SK-N-SH treated with all-trans-retinoic acid at 6 μM for 48 hours (cell line): ENCODE measurements around the gene NMT1.

Source experiments
- ATAC-seq: fragments of 200-7000 bp; cut with Tn5 transposase; 3 replicates; pipeline ENCODE4 v1.9.1; 2020; ENCODE audit warnings: mild to moderate bottlenecking, moderate library complexity
- ARNTL ChIP-seq: fragments of 450-650 bp; formaldehyde crosslinking; IDR thresholded peaks from 2 replicates; pipeline ENCODE4 v1.5.0; 2020; ENCODE audit warnings: low read depth, mild to moderate bottlenecking, moderate library complexity, borderline replicate concordance
- BACH2 ChIP-seq: fragments of 250-450 bp; sonication (Bioruptor Pico); IDR thresholded peaks from 2 replicates; pipeline ENCODE4 v1.9.0; 2021; ENCODE audit warnings: mild to moderate bottlenecking, borderline replicate concordance
- CSDC2 ChIP-seq: fragments of 250-450 bp; sonication (Bioruptor Pico); IDR thresholded peaks from 2 replicates; pipeline ENCODE4 v1.5.0; 2020; ENCODE audit warnings: mild to moderate bottlenecking, moderate library complexity
- CSRNP3 ChIP-seq: fragments of 250-450 bp; sonication (Bioruptor Pico); IDR thresholded peaks from 2 replicates; pipeline ENCODE4 v1.5.1; 2021; ENCODE audit warnings: mild to moderate bottlenecking, moderate library complexity
- ESRRG ChIP-seq: fragments of 250-450 bp; sonication (Bioruptor Pico); IDR thresholded peaks from 2 replicates; pipeline ENCODE4 v1.6.1; 2021; ENCODE audit warnings: mild to moderate bottlenecking
- GLIS3 ChIP-seq: fragments of 250-450 bp; sonication (Bioruptor Pico); IDR thresholded peaks from 2 replicates; pipeline ENCODE4 v1.5.0; 2020; ENCODE audit warnings: mild to moderate bottlenecking, moderate library complexity
- ISL1 ChIP-seq: fragments of 250-450 bp; sonication (Bioruptor Pico); IDR thresholded peaks from 2 replicates; pipeline ENCODE4 v2.1.2; 2022; ENCODE audit warnings: mild to moderate bottlenecking, moderate library complexity
- OSR1 ChIP-seq: fragments of 250-450 bp; sonication (Bioruptor Pico); IDR thresholded peaks from 2 replicates; pipeline ENCODE4 v1.8.0; 2022; ENCODE audit warnings: moderate library complexity, mild to moderate bottlenecking, inconsistent platforms
- PATZ1 ChIP-seq: fragments of 250-450 bp; sonication (Bioruptor Pico); IDR thresholded peaks from 2 replicates; pipeline ENCODE4 v1.8.0; 2020; ENCODE audit warnings: mild to moderate bottlenecking, moderate library complexity, borderline replicate concordance
- POU6F1 ChIP-seq: fragments of 250-450 bp; sonication (Bioruptor Pico); IDR thresholded peaks from 2 replicates; pipeline ENCODE4 v1.8.0; 2021; ENCODE audit warnings: low read depth, mild to moderate bottlenecking, moderate library complexity, borderline replicate concordance
- PPARA ChIP-seq: fragments of 250-450 bp; sonication (Bioruptor Pico); IDR thresholded peaks from 2 replicates; pipeline ENCODE4 v1.5.0; 2020; ENCODE audit warnings: mild to moderate bottlenecking, borderline replicate concordance
- RARB ChIP-seq: fragments of 250-450 bp; sonication (Bioruptor Pico); IDR thresholded peaks from 2 replicates; pipeline ENCODE4 v1.8.0; 2021; ENCODE audit warnings: mild to moderate bottlenecking, moderate library complexity
- SNAI2 ChIP-seq: fragments of 250-450 bp; sonication (Bioruptor Pico); IDR thresholded peaks from 2 replicates; pipeline ENCODE4 v1.5.0; 2020; ENCODE audit warnings: mild to moderate bottlenecking, moderate library complexity
- TCF4 ChIP-seq: fragments of 250-450 bp; sonication (Bioruptor Pico); IDR thresholded peaks from 2 replicates; pipeline ENCODE4 v1.8.0; 2021; ENCODE audit warnings: mild to moderate bottlenecking, moderate library complexity, borderline replicate concordance
- TOX ChIP-seq: fragments of 250-450 bp; sonication (Bioruptor Pico); IDR thresholded peaks from 2 replicates; pipeline ENCODE4 v1.8.0; 2021; ENCODE audit warnings: mild to moderate bottlenecking, moderate library complexity, borderline replicate concordance
- TSHZ2 ChIP-seq: fragments of 250-450 bp; sonication (Bioruptor Pico); IDR thresholded peaks from 2 replicates; pipeline ENCODE4 v1.5.0; 2020; ENCODE audit warnings: mild to moderate bottlenecking, moderate library complexity
- ZC3H10 ChIP-seq: fragments of 250-450 bp; sonication (Bioruptor Pico); IDR thresholded peaks from 2 replicates; pipeline ENCODE4 v1.5.1; 2021; ENCODE audit warnings: mild to moderate bottlenecking, moderate library complexity
- ZFP3 ChIP-seq: fragments of 250-450 bp; sonication (Bioruptor Pico); IDR thresholded peaks from 2 replicates; pipeline ENCODE4 v1.5.0; 2020; ENCODE audit warnings: mild to moderate bottlenecking, moderate library complexity
- ZFP30 ChIP-seq: fragments of 450-650 bp; formaldehyde crosslinking; IDR thresholded peaks from 2 replicates; pipeline ENCODE4 v1.5.0; 2022; ENCODE audit warnings: mild to moderate bottlenecking, moderate library complexity
- ZNF565 ChIP-seq: fragments of 450-650 bp; formaldehyde crosslinking; conservative IDR thresholded peaks from 2 replicates; pipeline ENCODE4 v1.5.0; 2020; ENCODE audit warnings: low read depth, mild to moderate bottlenecking, moderate library complexity
- ZNF70 ChIP-seq: fragments of 450-650 bp; formaldehyde crosslinking; IDR thresholded peaks from 2 replicates; pipeline ENCODE4 v1.5.0; 2020; ENCODE audit warnings: mild to moderate bottlenecking, moderate library complexity
- ZNF8 ChIP-seq: fragments of 450-650 bp; formaldehyde crosslinking; IDR thresholded peaks from 2 replicates; pipeline ENCODE4 v1.5.0; 2020; ENCODE audit warnings: mild to moderate bottlenecking, moderate library complexity

The NMT1 gene

GRCh38 chr17:45128989-45129388, 67.9 kb downstream of the NMT1 start:
- TF ChIP-seq PATZ1 (CRISPR knock-in tag), result no peak
- no peak for ATAC-seq

GRCh38 chr17:45129426-45129939, 68.4 kb downstream of the NMT1 start:
- no peak for TF ChIP-seq RARB (CRISPR knock-in tag)
- TF ChIP-seq ZFP30, result no peak
- TF ChIP-seq POU6F1 (CRISPR knock-in tag), result no peak
- TF ChIP-seq ZFP3 (CRISPR knock-in tag), result no peak
- no peak for TF ChIP-seq TSHZ2 (CRISPR knock-in tag)
- TF ChIP-seq CSDC2 (CRISPR knock-in tag), result no peak
- TF ChIP-seq ZC3H10 (CRISPR knock-in tag), result no peak
- TF ChIP-seq ZNF8, result no peak
- TF ChIP-seq TOX, result no peak
- no peak for TF ChIP-seq PPARA (CRISPR knock-in tag)
- TF ChIP-seq ZNF70 (CRISPR knock-in tag), result no peak
- no peak for TF ChIP-seq CSRNP3 (CRISPR knock-in tag)
- TF ChIP-seq TCF4 (CRISPR knock-in tag), result no peak
- TF ChIP-seq OSR1 (CRISPR knock-in tag), result no peak
- TF ChIP-seq SNAI2 (CRISPR knock-in tag), result no peak
- ATAC-seq, result no peak

GRCh38 chr17:45129940-45130680, 69.0 kb downstream of the NMT1 start:
- ATAC-seq, result no peak
- TF ChIP-seq RARB (CRISPR knock-in tag) (no peak), ARNTL (CRISPR knock-in tag) (no peak), OSR1 (CRISPR knock-in tag) (no peak), ZFP30 (no peak), CSDC2 (CRISPR knock-in tag) (no peak), PPARA (CRISPR knock-in tag) (no peak), CSRNP3 (CRISPR knock-in tag) (no peak), ESRRG (CRISPR knock-in tag) (no peak), ZNF70 (CRISPR knock-in tag) (no peak), ISL1 (CRISPR knock-in tag) (no peak), GLIS3 (CRISPR knock-in tag) (no peak), POU6F1 (CRISPR knock-in tag) (no peak), TOX (no peak), BACH2 (CRISPR knock-in tag) (no peak), TCF4 (CRISPR knock-in tag) (no peak), ZNF565 (CRISPR knock-in tag) (no peak)
